Endodermal cell (in vitro differentiated cells): ENCODE data around the gene NADK2. TPM values are rescaled to one million over a fixed set of nuclear protein-coding genes. Genes with fewer than 3 reads are reported as not detected.

ENCODE experiments used
- DNase-seq: peaks from one replicate; pipeline ENCODE4 v3.0.0-alpha.2; 2017
- H3K27ac ChIP-seq: 2 replicates; pipeline ENCODE4 v1.5.1; 2013; ENCODE audit warnings: mild to moderate bottlenecking, low read depth, low read length, moderate library complexity
- H3K27me3 ChIP-seq: 2 replicates; pipeline ENCODE4 v1.6.1; 2013; ENCODE audit warnings: mild to moderate bottlenecking, low read length, moderate library complexity; ENCODE audit not compliant: insufficient read depth, control insufficient read depth, poor library complexity, severe bottlenecking
- H3K36me3 ChIP-seq: 2 replicates; pipeline ENCODE4 v1.7.0; 2013; ENCODE audit warnings: mild to moderate bottlenecking, low read length, moderate library complexity; ENCODE audit not compliant: control insufficient read depth, insufficient read depth
- H3K4me1 ChIP-seq: one replicate; pipeline ENCODE4 v1.7.0; 2013; ENCODE audit warnings: low read length; ENCODE audit not compliant: control insufficient read depth, insufficient read depth
- H3K4me3 ChIP-seq: 2 replicates; pipeline ENCODE4 v1.5.1; 2013; ENCODE audit warnings: mild to moderate bottlenecking, low read length, moderate library complexity
- H3K9ac ChIP-seq: 2 replicates; pipeline ENCODE4 v1.6.1; 2013; ENCODE audit warnings: mild to moderate bottlenecking, low read length, moderate library complexity; ENCODE audit not compliant: poor library complexity, severe bottlenecking; ENCODE audit errors: extremely low read depth
- H3K9me3 ChIP-seq: 2 replicates; pipeline ENCODE4 v1.6.1; 2013; ENCODE audit warnings: mild to moderate bottlenecking, low read length, moderate library complexity; ENCODE audit not compliant: control insufficient read depth
- H3K27ac Mint-ChIP-seq: 2 replicates; pipeline ENCODE4 v1.8.0; 2020; ENCODE audit warnings: mixed read lengths
- H3K27me3 Mint-ChIP-seq: 2 replicates; pipeline ENCODE4 v1.8.0; 2021; ENCODE audit warnings: mild to moderate bottlenecking, mixed read lengths; ENCODE audit not compliant: insufficient read depth
- H3K36me3 Mint-ChIP-seq: 2 replicates; pipeline ENCODE4 v1.8.0; 2020; ENCODE audit warnings: low read depth, mixed read lengths
- H3K4me1 Mint-ChIP-seq: 2 replicates; pipeline ENCODE4 v1.8.0; 2020; ENCODE audit warnings: mixed read lengths
- H3K4me3 Mint-ChIP-seq: 2 replicates; pipeline ENCODE4 v1.8.0; 2020; ENCODE audit warnings: mild to moderate bottlenecking, moderate library complexity, mixed read lengths
- H3K9me3 Mint-ChIP-seq: 2 replicates; pipeline ENCODE4 v1.8.0; 2020; ENCODE audit warnings: mild to moderate bottlenecking, mixed read lengths
- WGBS, 2 experiments: methylation state at CpG; one replicate each; pipeline versions ENCODE4 v1.1.5 to v1.1.7; 2013; ENCODE audit warnings: missing lambda C conversion rate in 2 of 2, mixed read lengths in 1 of 2; ENCODE audit not compliant: insufficient coverage in 1 of 2, insufficient read length in 1 of 2; 5-methylcytosine and 5-hydroxymethylcytosine counted together
- total RNA-seq, 2 donors: library from RNA; stranded (reverse); fragmentation: NEBNext Ultra II Directional in 1 of 2; extraction: Animal tissue kit (Norgen Biotek cat#: 25700) in 1 of 2; gene quantifications; 2 replicates in 1 of 2; 3 replicates in 1 of 2; pipeline ENCODE4 v1.2.1, GENCODE V29; 2021
- TF ChIP-seq, protein P1 (sequence below): fragments of 200-600 bp; sonication (generic); conservative IDR thresholded peaks from 2 replicates; pipeline ENCODE4 v1.5.0; 2021; ENCODE audit warnings: antibody characterized with exemption, mild to moderate bottlenecking

NADK2 gene
- total RNA-seq, 2 donors from 2014 or later = 27.5 to 44.5 TPM

DNA sequence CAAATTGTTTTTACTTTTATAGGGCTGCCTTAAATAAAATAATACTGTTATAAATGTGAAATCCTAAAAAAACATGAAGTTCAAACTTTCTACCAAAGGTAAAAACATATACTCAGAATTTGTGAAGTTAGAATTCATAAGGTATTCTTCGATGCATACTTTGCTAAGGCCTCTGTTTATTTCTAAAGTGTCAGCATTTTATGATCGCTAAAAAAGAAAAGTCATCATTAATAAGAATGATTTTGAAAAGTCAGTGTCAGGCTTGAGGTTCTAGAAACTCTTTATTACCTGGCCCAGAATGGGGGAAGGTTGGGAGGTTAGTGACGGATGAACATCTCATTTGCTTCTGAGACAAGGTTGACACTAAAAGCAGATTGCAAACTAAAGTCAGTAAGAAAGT is 26.2 kb upstream of the NADK2 start:
- no peaks in the 10 kb centered on the region for H3K36me3 Mint-ChIP-seq
- H3K4me3 Mint-ChIP-seq = no peak overlapping the region
- no peaks in the 10 kb centered on the region for H3K9me3 Mint-ChIP-seq
- H3K4me3 ChIP-seq = no peak overlapping the region
- H3K36me3 ChIP-seq = no peaks in the 10 kb centered on the region
- no peaks in the 10 kb centered on the region for H3K9me3 ChIP-seq
- H3K9ac ChIP-seq = no peak overlapping the region
- no peak for DNase-seq
- WGBS, 2 experiments = 97 to 100% methylated on average over 2 to 3 of the region's 3 CpGs
- no peaks in the 10 kb centered on the region for H3K4me1 Mint-ChIP-seq
- TF ChIP-seq, protein P1, sequence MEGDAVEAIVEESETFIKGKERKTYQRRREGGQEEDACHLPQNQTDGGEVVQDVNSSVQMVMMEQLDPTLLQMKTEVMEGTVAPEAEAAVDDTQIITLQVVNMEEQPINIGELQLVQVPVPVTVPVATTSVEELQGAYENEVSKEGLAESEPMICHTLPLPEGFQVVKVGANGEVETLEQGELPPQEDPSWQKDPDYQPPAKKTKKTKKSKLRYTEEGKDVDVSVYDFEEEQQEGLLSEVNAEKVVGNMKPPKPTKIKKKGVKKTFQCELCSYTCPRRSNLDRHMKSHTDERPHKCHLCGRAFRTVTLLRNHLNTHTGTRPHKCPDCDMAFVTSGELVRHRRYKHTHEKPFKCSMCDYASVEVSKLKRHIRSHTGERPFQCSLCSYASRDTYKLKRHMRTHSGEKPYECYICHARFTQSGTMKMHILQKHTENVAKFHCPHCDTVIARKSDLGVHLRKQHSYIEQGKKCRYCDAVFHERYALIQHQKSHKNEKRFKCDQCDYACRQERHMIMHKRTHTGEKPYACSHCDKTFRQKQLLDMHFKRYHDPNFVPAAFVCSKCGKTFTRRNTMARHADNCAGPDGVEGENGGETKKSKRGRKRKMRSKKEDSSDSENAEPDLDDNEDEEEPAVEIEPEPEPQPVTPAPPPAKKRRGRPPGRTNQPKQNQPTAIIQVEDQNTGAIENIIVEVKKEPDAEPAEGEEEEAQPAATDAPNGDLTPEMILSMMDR = no peak
- H3K27me3 Mint-ChIP-seq = no peaks in the 10 kb centered on the region
- no peak overlapping the region for H3K27ac ChIP-seq
- H3K27ac Mint-ChIP-seq = no peak overlapping the region
- H3K4me1 ChIP-seq = no peaks in the 10 kb centered on the region
- no peaks in the 10 kb centered on the region for H3K27me3 ChIP-seq

DNA sequence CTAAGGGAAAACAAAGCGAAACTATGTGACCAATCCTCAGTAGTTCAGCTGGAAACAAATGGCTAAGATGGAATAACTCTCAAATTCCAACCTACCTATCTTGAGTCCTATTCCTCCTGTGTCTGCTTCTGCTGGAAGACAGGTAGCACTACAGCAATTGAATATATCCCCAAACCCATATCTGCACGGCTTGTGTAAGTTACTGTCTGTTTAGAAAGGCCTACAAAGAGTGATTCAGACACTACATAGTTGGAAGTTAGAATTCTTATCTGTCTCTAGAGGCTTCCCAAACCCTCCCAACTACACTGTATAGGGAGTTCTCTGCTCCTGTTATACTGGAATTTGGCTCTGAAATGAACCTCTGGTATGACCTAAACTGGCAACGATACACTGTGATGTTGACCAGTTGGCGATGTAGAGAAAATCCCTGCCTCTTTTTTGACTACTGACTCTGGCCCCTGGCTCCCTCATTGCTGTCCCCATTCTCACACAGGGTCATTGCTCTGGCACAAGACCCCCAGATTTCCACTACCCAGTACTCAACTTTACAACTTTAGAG is 22.6 kb upstream of the NADK2 start:
- Histone ChIP-seq H3K4me1 (no peaks in the 10 kb centered on the region), H3K4me3 (no peak overlapping the region), H3K36me3 (no peaks in the 10 kb centered on the region), H3K27me3 (no peaks in the 10 kb centered on the region), H3K9ac (no peak overlapping the region), H3K27ac (no peak overlapping the region), H3K9me3 (no peaks in the 10 kb centered on the region)
- Mint-ChIP-seq H3K27me3 (peaks cover 5% of the 10 kb centered on the region), H3K27ac (no peak overlapping the region), H3K4me1 (no peaks in the 10 kb centered on the region), H3K9me3 (no peaks in the 10 kb centered on the region), H3K4me3 (no peak overlapping the region), H3K36me3 (no peaks in the 10 kb centered on the region)
- 89 to 97% methylated on average over 3 to 4 of the region's 4 CpGs for WGBS, 2 experiments
- DNase-seq = no peak
- TF ChIP-seq, protein P1 = no peak

DNA sequence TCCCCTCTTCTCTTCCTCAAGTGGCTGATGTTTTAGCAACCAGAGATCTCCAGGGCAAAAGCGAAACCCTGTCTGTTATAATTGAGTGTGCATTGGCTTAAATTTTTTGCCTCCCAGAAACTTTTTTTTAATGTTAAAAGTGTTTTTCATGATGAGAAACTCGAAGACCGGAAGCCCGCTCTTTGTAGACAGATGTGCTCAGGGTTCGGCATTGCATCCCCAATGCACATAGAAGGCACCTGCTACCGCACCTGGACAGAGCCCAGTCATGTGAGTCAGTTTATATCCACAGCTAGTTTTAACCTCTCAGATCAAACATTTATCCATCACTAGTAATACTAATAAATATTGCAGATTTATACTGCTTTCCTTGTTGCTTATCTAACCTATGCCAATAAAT is 19.5 kb upstream of the NADK2 start:
- Mint-ChIP-seq H3K27me3 (peaks cover 5% of the 10 kb centered on the region), H3K9me3 (no peaks in the 10 kb centered on the region), H3K27ac (no peak overlapping the region), H3K4me3 (no peak overlapping the region), H3K36me3 (no peaks in the 10 kb centered on the region), H3K4me1 (no peaks in the 10 kb centered on the region)
- DNase-seq = no peak
- no peaks in the 10 kb centered on the region for H3K4me1 ChIP-seq
- no peak overlapping the region for H3K4me3 ChIP-seq
- no peak overlapping the region for H3K27ac ChIP-seq
- TF ChIP-seq, protein P1 = no peak
- H3K27me3 ChIP-seq = no peaks in the 10 kb centered on the region
- no peaks in the 10 kb centered on the region for H3K9me3 ChIP-seq
- no peaks in the 10 kb centered on the region for H3K36me3 ChIP-seq
- no peak overlapping the region for H3K9ac ChIP-seq
- 92 to 100% methylated on average over 3 to 6 of the region's 6 CpGs for WGBS, 2 experiments
